Measurements from ENCODE around the gene APP.
"Not testable (repeated sequence)": the region's sequence is repeated elsewhere in the genome, so short reads cannot be mapped to it uniquely, and the experiment has no call there.

Gene APP

DNA sequence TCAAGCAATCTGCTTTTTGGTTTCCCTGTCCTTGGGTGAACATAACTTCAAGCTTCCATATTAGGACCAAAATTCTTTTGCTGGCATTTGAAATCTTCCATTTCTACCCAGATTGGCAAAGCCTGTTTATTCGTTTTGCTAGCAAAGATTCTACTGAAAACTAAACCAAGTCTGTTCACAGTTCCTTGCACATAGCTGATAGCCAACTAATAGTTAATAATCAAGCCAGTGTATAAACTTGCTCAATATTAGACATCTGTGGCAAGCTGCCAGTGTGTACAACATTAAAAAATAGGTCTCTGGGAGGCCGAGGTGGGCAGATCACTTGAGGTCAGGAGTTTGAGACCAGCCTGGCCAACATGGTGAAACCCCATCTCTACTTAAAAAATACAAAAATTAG lies 6.3 kb downstream of the APP start:
- DNase-seq (ENCODE audit: low read depth in 4 of 4, low spot score in 1 of 4), result no peak

GRCh38 chr21:26162081-26162480 lies 8.5 kb downstream of the APP start:
- no peak for DNase-seq (ENCODE audit: low read depth in 4 of 4, low spot score in 1 of 4)

DNA sequence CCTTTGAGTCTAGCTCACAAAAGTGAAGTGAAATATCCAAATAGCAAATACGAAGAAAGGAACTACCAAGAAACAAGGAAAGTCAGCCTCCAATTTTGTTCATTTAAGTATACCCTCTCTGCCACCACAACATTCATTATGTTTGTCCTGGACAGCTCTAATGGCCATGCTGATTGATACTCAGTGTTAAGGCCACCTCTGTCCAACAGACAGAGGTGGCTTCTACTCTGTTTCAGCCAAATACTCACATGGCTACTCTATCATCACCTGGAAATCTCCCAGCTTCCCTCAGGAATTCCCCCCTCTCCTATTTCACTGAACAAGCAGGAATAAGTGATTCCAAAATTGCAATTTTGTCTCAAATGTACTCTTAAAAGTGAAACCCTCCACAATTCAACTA lies 10.7 kb downstream of the APP start:
- DNase-seq (ENCODE audit: low read depth in 4 of 4, low spot score in 1 of 4), result no peak

- no peak for DNase-seq (ENCODE audit: low read depth in 4 of 4, low spot score in 1 of 4)
These were observed 12.8 kb downstream of the APP start for GRCh38 chr21:26157801-26158200.

GRCh38 chr21:26154753-26155152 lies 15.8 kb downstream of the APP start:
- DNase-seq (ENCODE audit: low read depth in 4 of 4, low spot score in 1 of 4), result no peak

GRCh38 chr21:26153758-26154157 lies 16.8 kb downstream of the APP start:
- no peak for DNase-seq (ENCODE audit: low read depth in 4 of 4, low spot score in 1 of 4)

DNA sequence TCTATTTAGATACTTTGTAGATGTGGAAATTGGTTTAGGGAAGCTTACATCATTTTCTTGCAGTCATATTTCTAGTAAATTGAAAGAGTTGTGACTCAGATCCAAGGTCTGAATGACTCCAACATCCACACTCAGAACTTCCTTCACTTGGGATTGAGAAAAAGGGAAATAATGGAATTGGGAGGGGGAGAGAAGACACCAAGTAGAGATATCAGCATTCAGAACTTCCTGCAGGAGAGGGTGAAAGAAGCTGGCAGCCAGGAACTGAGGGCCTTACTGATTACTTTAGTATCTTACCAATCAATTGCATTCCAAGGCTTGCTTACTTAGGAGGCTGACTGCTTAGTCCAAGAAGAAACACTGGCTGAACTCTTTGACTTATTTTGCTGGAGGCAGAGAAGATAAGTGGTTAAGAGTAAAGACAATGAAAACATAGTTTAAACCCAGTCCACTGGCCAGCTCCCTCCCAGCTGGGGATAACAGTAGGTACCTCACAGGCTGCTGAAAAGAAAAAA lies 21.7 kb downstream of the APP start:
- no peak for DNase-seq (ENCODE audit: low read depth in 4 of 4, low spot score in 1 of 4)

- no peak for DNase-seq (ENCODE audit: low read depth in 4 of 4, low spot score in 1 of 4)
These were observed 22.3 kb downstream of the APP start for GRCh38 chr21:26148071-26148839.

GRCh38 chr21:26147535-26147934 lies 23.0 kb downstream of the APP start:
- no peak for DNase-seq (ENCODE audit: low read depth in 4 of 4, low spot score in 1 of 4)

GRCh38 chr21:26146681-26147080 lies 23.9 kb downstream of the APP start:
- no peak for DNase-seq (ENCODE audit: low read depth in 4 of 4, low spot score in 1 of 4)

GRCh38 chr21:26144031-26144430 lies 26.5 kb downstream of the APP start:
- no peak for DNase-seq (ENCODE audit: low read depth in 4 of 4, low spot score in 1 of 4)

GRCh38 chr21:26142363-26142762 lies 28.2 kb downstream of the APP start:
- DNase-seq (ENCODE audit: low read depth in 4 of 4, low spot score in 1 of 4), result no peak

DNA sequence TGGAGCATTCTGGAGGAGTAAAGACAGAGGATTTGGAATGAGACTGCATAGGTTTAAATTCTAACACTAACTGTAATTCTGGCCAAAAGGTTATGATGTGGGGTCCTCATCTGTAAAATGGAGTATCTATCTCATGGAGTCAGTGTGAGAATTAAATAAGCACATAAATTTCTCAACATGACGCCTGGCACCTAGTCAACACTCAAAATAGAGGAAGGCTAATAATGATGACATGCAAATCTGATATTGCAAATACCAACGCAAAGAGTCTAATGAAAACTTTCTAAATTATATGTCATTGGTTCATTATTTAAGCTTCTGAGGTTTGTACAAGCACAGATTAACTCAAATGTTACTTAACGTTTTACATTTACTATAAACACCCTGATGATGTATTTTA lies 29.6 kb downstream of the APP start:
- no peak for DNase-seq (ENCODE audit: low read depth in 4 of 4, low spot score in 1 of 4)

- DNase-seq (ENCODE audit: low read depth in 4 of 4, low spot score in 1 of 4), result no peak
These were observed 30.4 kb downstream of the APP start for GRCh38 chr21:26140164-26140579.

GRCh38 chr21:26138615-26139257 lies 31.8 kb downstream of the APP start:
- DNase-seq (ENCODE audit: low read depth in 4 of 4, low spot score in 1 of 4), result no peak

- no peak for DNase-seq (ENCODE audit: low read depth in 4 of 4, low spot score in 1 of 4)
These were observed 33.0 kb downstream of the APP start for GRCh38 chr21:26137379-26138060.

- DNase-seq (ENCODE audit: low read depth in 4 of 4, low spot score in 1 of 4), result no peak
These were observed 33.9 kb downstream of the APP start for GRCh38 chr21:26136671-26137070.

GRCh38 chr21:26135520-26135919 lies 35.0 kb downstream of the APP start:
- DNase-seq (ENCODE audit: low read depth in 4 of 4, low spot score in 1 of 4), result no peak

- no peak for DNase-seq (ENCODE audit: low read depth in 4 of 4, low spot score in 1 of 4)
These were observed 39.0 kb downstream of the APP start for GRCh38 chr21:26131554-26131953.

DNA sequence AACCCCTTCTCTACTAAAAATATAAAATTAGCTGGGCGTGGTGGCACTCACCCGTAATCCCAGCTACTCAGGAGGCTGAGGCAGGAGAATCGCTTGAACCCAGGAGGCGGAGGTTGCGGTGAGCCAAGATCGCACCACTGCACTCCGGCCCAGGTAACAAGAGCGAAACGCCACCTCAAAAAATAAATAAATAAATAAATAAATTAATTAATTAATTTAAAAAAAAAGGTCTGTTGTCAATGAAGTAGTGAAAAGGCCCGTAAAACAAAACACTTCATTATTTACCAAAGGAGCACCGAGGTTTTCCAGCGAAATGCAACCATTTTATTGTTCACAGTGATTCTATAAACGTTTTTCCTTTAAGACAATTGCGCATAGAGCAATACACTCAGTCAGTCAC lies 39.5 kb downstream of the APP start:
- not testable (repeated sequence) for DNase-seq (ENCODE audit: low read depth in 4 of 4, low spot score in 1 of 4)

DNA sequence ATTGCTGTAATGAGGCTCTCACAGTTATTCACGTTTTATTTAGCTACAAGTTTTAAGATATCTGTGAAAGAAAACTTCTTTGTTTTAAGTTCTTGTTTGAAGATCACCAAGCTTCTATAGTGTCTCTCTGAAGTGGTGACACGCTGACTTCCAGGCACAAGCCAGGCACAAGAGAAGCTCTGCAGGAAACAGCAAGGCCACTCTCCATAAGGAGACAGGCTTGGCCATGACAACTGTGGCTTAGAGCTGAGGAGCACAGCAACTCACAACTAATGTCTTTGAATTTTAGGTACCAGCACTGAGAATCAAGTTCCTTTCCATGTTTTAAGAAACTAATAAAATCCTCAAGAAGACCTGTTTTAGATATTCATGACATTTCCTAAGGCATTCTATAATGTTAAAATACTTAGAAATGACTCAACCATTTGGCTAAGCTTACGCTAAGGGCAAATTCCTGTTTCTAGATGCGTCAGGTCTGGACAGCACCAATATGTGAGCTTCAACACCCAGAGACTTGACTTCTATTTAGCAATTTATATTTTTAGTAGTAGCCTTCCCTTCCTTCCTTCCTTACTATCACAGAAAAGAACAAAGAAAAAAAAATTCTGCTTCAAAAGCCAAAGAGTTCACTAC lies 40.2 kb downstream of the APP start:
- DNase-seq (ENCODE audit: low read depth in 4 of 4, low spot score in 1 of 4), result no peak

GRCh38 chr21:26127918-26128317 lies 42.7 kb downstream of the APP start:
- DNase-seq (ENCODE audit: low read depth in 4 of 4, low spot score in 1 of 4), result no peak
